Parathyroid adenoma (tissue), 2 donors: Measurements from ENCODE around the gene COLEC12.

Experiments used
- H2AFZ ChIP-seq: fragments of 300-600 bp; sonication (generic); one replicate; pipeline ENCODE4 v1.7.0; 2017; ENCODE audit warnings: antibody characterized with exemption, mild to moderate bottlenecking
- H3K27ac ChIP-seq: fragments of 300-600 bp; sonication (generic); one replicate; pipeline ENCODE4 v1.7.0; 2017
- H3K27me3 ChIP-seq: fragments of 300-600 bp; sonication (generic); one replicate; pipeline ENCODE4 v1.7.0; 2017; ENCODE audit warnings: low read length; ENCODE audit not compliant: control insufficient read depth, insufficient read depth
- H3K36me3 ChIP-seq: fragments of 300-600 bp; sonication (generic); one replicate; pipeline ENCODE4 v1.7.0; 2017; ENCODE audit warnings: low read length; ENCODE audit not compliant: control insufficient read depth, insufficient read depth
- H3K4me1 ChIP-seq: fragments of 300-600 bp; sonication (generic); one replicate; pipeline ENCODE4 v1.7.0; 2017; ENCODE audit warnings: control low read depth
- H3K4me2 ChIP-seq: fragments of 300-600 bp; sonication (generic); one replicate; pipeline ENCODE4 v1.7.0; 2017; ENCODE audit warnings: low read length
- H3K4me3 ChIP-seq: fragments of 300-600 bp; sonication (generic); one replicate; pipeline ENCODE4 v1.7.0; 2017; ENCODE audit warnings: low read depth, low read length
- H3K79me2 ChIP-seq: fragments of 300-600 bp; sonication (generic); one replicate; pipeline ENCODE4 v1.7.0; 2017; ENCODE audit warnings: control low read depth
- H3K9ac ChIP-seq: fragments of 300-600 bp; sonication (generic); one replicate; pipeline ENCODE4 v1.7.0; 2017; ENCODE audit warnings: mild to moderate bottlenecking
- H3K9me3 ChIP-seq: fragments of 300-600 bp; sonication (generic); one replicate; pipeline ENCODE4 v1.7.0; 2017; ENCODE audit warnings: low read length; ENCODE audit not compliant: control insufficient read depth
- TF ChIP-seq, protein P1 (sequence below): fragments of 300-600 bp; sonication (generic); IDR thresholded peaks from one replicate; pipeline ENCODE4 v1.7.0; 2017; ENCODE audit warnings: antibody characterized with exemption, mild to moderate bottlenecking
- donor health status: primary hyperparathyroidism.

Gene COLEC12

DNA sequence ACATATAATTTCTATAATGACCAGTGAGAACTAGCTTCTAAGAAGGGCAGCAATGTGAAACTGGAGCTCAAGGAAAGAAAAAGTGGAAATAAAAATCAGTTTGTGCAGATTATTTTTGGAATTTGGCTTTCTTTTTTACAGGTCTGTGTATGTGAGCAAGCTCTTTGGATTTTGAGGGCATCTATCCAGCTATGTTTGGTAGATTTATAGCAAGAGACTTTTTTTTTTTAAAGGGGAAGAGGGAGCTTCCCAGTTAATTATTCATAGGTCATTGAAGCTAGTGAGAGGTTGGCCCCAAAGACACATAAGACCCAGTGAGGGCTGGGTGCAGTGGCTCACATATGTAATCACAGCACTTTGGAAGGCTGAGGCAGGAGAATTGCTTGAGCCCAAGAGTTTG lies 24.0 kb upstream of the COLEC12 start:
- no peak overlapping the region for H3K27ac ChIP-seq
- TF ChIP-seq, protein P1, sequence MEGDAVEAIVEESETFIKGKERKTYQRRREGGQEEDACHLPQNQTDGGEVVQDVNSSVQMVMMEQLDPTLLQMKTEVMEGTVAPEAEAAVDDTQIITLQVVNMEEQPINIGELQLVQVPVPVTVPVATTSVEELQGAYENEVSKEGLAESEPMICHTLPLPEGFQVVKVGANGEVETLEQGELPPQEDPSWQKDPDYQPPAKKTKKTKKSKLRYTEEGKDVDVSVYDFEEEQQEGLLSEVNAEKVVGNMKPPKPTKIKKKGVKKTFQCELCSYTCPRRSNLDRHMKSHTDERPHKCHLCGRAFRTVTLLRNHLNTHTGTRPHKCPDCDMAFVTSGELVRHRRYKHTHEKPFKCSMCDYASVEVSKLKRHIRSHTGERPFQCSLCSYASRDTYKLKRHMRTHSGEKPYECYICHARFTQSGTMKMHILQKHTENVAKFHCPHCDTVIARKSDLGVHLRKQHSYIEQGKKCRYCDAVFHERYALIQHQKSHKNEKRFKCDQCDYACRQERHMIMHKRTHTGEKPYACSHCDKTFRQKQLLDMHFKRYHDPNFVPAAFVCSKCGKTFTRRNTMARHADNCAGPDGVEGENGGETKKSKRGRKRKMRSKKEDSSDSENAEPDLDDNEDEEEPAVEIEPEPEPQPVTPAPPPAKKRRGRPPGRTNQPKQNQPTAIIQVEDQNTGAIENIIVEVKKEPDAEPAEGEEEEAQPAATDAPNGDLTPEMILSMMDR: no peak
- H3K4me2 ChIP-seq: no peak overlapping the region
- H2AFZ ChIP-seq: no peak overlapping the region
- H3K4me3 ChIP-seq: no peak overlapping the region
- H3K4me1 ChIP-seq: no peaks in the 10 kb centered on the region
- no peaks in the 10 kb centered on the region for H3K79me2 ChIP-seq
- no peaks in the 10 kb centered on the region for H3K9me3 ChIP-seq
- H3K9ac ChIP-seq: no peak overlapping the region
- no peaks in the 10 kb centered on the region for H3K36me3 ChIP-seq
- H3K27me3 ChIP-seq: no peaks in the 10 kb centered on the region

DNA sequence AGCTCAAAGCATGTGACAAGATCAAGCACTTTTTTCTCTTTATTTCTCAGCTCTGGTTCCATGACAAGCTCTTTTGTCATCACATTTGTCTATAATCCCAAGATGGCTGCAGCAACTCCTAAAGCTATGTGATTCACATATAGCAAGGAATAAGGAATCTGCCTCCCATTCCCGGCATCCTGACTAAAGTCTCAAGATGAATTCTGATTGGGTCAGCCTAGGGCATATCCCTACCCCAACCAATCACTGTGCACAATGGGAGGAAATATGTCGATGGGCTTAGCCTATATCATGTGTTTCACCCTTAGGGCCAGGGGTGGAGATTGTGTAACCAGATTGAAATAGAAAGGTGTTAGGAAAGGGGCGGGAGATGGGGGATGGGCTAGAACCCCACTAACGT lies 23.1 kb upstream of the COLEC12 start:
- Histone ChIP-seq H3K36me3 (no peaks in the 10 kb centered on the region), H3K4me3 (no peak overlapping the region), H3K27ac (no peak overlapping the region), H3K4me1 (no peaks in the 10 kb centered on the region), H3K9me3 (no peaks in the 10 kb centered on the region), H3K79me2 (no peaks in the 10 kb centered on the region), H3K9ac (no peak overlapping the region), H3K4me2 (no peak overlapping the region), H3K27me3 (no peaks in the 10 kb centered on the region), H2AFZ (no peak overlapping the region)
- TF ChIP-seq, protein P1: no peak

DNA sequence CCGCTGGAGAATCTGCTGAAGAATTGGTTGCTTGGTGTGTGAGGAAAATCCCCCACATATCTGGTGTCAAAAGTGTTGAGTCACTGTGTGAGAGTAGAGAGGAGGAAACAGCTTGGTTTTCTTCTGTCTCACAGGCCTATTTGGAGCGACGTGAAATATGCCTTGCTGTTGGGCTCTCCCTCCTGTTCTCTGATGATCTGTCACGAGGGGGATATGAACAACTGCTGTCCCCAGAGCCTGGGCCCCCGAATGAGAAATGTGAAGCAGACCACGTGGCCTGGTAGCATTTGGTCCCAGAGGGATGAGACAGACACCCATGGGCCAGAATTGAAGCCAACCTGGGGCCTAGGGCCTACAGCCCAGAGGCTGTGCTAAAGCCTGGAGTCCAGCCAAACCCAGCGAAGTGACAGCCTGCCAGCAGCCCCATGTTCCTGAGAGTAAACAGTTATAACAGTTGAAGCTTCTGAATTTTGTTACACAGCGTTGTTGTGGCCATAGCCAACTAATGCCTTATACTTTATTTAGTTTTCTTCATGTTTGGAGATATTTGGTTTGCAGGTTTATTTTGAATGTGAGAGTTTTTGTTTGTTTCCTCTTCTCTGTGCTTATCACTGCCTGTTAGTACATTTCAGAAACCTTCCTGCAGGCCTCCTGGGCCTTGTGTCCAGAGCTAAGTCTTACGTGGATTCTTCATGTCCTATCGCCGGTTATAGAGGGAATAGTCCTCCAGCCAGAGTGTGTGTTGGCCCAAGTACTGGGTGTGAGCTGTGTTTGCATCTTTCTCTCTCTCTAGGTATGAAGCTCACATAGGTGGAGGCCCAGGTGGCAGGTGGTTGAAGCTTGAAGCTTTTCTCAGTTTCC lies 18.7 kb upstream of the COLEC12 start:
- Histone ChIP-seq H3K4me2 (no peak overlapping the region), H3K9me3 (no peaks in the 10 kb centered on the region), H3K27ac (no peak overlapping the region), H2AFZ (no peak overlapping the region), H3K4me1 (no peaks in the 10 kb centered on the region), H3K79me2 (no peaks in the 10 kb centered on the region), H3K36me3 (no peaks in the 10 kb centered on the region), H3K27me3 (no peaks in the 10 kb centered on the region), H3K9ac (no peak overlapping the region), H3K4me3 (no peak overlapping the region)
- TF ChIP-seq, protein P1: no peak

DNA sequence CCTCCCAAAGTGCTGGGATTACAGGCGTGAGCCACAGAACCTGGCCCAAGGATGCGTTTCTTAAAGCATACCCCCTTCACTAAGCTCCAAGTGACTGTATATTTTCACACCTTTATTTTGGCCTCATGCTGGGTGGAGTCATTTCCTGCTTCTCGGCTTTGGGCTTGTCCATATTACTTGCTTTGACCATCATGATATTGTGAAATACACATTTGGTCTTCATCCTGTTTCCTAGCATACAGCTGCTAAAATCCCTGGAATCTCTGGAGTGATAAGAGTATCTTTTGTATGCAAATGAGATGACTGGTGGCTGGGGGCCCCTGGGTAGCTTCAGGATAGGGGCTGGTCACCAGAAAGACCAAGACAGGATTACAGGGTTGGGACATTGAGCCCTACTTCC lies 17.6 kb upstream of the COLEC12 start:
- Histone ChIP-seq H3K79me2 (no peaks in the 10 kb centered on the region), H3K4me1 (no peaks in the 10 kb centered on the region), H3K4me3 (no peak overlapping the region), H2AFZ (no peak overlapping the region), H3K36me3 (no peaks in the 10 kb centered on the region), H3K27ac (no peak overlapping the region), H3K9ac (no peak overlapping the region), H3K27me3 (no peaks in the 10 kb centered on the region), H3K9me3 (no peaks in the 10 kb centered on the region), H3K4me2 (no peak overlapping the region)
- TF ChIP-seq, protein P1: no peak

DNA sequence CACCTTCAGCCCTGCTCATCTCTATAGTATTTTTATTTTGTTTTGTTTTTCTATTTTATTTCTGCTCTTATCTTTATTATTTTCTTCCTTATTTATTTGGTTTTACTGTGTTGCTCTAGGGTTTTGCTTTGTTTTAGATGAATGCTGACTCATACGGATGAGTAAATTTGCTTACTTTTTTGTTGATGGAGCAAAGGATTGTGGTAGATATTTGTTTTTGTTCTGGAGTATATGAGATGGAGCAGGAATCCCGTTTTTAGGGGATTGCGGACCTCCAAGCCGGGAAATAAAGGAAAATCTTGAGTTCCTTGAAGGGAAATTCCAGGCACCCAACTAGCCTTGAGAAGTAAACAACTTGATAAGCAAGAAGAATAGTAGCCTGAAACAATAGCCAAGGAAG lies 15.3 kb upstream of the COLEC12 start:
- H3K4me1 ChIP-seq: no peaks in the 10 kb centered on the region
- no peak overlapping the region for H3K4me3 ChIP-seq
- H3K9me3 ChIP-seq: no peaks in the 10 kb centered on the region
- H3K27ac ChIP-seq: no peak overlapping the region
- H3K9ac ChIP-seq: no peak overlapping the region
- no peaks in the 10 kb centered on the region for H3K79me2 ChIP-seq
- TF ChIP-seq, protein P1: no peak
- no peak overlapping the region for H3K4me2 ChIP-seq
- no peaks in the 10 kb centered on the region for H3K36me3 ChIP-seq
- no peak overlapping the region for H2AFZ ChIP-seq
- H3K27me3 ChIP-seq: no peaks in the 10 kb centered on the region
